Left ventricle myocardium superior (tissue), 1 donor: ENCODE results near the gene SIRT5. TPM values are rescaled to one million over a fixed set of nuclear protein-coding genes. Genes with fewer than 3 reads are reported as not detected.
A peak's percentile ranks its signal among the peaks of the same experiment; 100 is the strongest.

Experiments used
- ATAC-seq: fragments of 200-7000 bp; cut with Tn5 transposase; one replicate; pipeline ENCODE4 v1.9.1; 2020; ENCODE audit warnings: mild to moderate bottlenecking, moderate library complexity
- DNase-seq: peaks from one replicate; pipeline ENCODE4 v3.0.0-alpha.2; 2020
- intact Hi-C: fragments of 100-400 bp; cut with micrococcal nuclease; formaldehyde crosslinking; loops from one replicate; pipeline ENCODE4 v1.11.0; 2022
- total RNA-seq: library from RNA; stranded (reverse); fragmentation: NEBNext Ultra II Directional; extraction: Animal tissue kit (Norgen Biotek cat#: 25700); gene quantifications from one replicate; pipeline ENCODE4 v1.2.1, GENCODE V29; 2021
- donor health status: DM: no; HTN: yes; CAD: no; lungs with severe emphysema.

The SIRT5 gene
- total RNA-seq, 1 donor from 2014 or later, result 59.3 TPM

DNA sequence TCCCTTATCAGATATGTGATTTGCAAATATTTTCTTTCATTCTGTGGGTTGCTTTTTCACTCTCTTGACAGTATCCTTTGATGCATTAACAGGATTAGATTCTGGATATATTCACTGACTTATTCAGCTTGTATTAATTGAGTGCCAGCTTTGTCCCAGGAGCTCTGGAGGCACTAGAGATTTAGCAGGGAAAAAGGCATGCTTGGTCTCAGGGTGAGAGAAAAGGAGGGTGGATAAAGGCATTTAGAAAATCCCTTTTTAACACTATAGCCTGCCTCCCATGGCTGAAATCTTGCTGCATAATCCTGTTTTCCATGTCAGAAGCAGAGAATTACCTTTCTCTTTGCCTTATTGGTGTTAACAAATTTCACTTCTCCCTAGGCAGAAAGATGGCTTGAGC, 28.5 kb upstream of the SIRT5 start:
- DNase-seq (no peak), ATAC-seq (no peak)
- intact Hi-C loops, result no loop called here

DNA sequence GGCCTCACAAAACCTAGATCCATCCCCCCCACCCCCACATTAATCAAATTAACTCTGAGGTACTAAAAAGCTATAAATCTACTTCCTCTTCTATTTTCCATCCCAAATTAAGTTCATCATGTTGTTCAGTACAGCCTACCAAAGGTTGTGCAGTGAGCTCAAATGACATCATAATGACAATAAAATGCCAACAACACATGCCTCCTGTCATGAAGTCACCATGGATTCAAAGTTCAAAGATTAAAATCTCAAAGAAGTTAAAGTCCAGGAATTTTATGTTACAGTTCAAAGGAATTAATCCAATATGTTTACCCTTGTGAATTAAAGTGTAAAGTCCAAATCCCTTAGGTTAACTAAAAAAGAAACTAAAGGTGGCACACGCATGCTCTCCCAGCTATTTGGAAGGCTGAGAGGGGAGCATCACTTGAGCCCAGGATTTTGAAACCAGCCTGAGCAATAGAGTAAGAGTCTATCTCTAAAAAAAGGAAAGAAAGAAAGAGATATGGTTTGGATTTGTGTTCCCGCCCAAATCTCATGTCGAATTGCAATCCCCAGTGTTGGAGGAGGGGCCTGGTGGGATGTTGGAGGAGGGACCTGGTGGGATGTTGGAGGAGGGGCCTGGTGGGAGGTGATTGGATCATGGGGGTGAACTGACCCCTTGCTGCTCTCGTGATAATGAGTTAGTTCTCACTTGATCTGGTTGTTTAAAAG, 25.7 kb upstream of the SIRT5 start:
- intact Hi-C loops, result no loop called here
- DNase-seq (no peak), ATAC-seq (no peak)

DNA sequence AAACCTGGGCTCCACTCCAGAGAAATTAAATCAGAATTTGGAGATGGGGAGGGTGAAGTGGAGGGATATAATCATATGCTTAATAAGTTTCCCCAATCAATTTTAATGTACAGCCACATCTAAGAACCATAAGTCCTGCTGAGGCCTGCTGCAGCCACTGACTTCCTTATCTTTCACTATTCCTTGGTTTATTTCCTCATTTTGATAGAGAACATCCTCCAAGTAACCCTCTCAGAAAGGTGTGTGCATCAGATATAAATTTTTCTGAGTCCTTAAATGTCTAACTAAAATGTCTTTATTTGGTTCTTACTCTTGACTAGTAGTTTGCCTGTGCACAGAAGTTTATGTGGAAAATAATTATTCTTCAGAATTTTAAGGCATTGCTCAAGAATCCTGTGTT, 23.7 kb upstream of the SIRT5 start:
- no peak for ATAC-seq
- no peak for DNase-seq
- intact Hi-C loops, result no loop called here

DNA sequence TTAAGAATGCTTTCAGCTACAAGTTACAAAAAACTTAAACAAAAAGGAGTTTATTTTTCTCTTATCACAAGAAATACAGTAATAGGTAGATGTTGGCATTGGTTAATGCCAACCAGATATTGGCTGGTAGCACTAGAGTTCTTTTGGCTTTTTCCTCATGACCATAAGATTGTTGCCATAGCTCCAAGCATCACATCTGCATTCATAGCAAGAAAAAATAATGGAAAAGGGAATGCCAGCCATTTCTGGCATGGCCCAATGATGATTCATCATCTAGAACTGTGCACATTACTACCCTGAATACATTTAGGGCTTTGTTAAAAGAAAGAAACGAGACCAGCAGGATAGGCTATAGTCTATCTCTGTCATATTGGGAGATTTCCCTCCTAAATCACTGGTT, 20.8 kb upstream of the SIRT5 start:
- intact Hi-C loops, result no loop called here
- ATAC-seq (no peak), DNase-seq (no peak)

DNA sequence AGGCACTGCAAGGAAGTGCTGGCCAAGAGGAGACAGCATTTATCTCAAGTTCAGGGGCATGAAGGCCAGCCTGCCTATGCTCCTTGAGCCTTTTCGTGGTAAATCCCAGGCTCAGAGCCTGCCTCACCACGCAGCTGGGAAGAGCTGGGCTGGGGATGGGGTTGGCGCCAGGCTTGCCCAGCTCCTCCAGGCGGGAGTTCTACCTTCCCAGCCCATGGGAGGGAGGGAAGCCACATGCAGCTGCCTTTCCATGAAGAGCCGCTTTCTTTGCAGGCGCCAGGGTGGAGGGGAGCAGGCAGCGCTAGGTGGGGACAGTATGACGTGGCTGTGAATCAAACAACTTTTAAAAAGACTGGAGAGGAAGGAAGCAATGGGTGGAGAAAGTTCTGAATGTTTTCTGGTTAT, 19.5 kb upstream of the SIRT5 start:
- ATAC-seq, result peak; percentile 94
- intact Hi-C loops, result no loop called here

DNA sequence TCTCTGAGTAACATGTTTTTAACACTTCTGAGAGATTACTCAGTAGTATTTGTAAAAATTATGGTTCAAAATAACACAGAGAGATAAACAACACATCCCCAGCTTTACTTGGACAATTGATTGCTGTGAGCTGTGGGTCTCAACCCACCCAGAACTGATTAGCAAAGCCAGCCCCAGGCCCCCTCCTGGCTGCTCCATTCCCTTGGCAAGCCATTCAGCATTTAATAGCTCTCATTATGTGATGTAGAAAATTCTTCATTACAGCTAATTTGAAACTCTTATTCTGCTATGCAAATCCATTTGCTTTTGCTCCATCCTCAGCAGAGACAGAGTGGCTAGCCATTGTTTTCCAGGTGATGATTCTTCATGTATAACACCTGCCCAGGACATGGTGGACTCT, 16.6 kb upstream of the SIRT5 start:
- intact Hi-C loops, result no loop called here
- no peak for ATAC-seq
- DNase-seq, result no peak

More for the DNA sequence above, 19.5 kb upstream of the SIRT5 start:
- DNase-seq, result peak; percentile 54

DNA sequence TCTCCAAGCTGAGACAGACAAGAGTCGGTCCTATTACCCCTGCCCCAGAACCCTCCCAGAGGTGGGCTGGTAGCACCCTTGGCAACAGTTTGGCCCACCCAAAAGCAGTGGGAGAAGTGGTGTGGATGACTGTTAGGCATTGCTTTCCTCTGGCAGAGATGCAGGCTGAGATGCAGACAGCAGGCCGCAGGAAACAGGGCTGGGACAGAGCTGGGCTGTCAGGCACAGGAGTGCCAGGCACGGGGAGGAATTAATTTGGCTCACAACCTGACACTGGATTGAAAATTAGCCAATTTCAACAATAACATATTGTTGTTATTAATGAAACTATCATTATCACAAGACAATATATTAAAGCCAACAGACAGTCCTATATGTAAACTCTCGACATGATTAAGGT, 15.7 kb upstream of the SIRT5 start:
- no peak for DNase-seq
- intact Hi-C loops, result no loop called here
- no peak for ATAC-seq

DNA sequence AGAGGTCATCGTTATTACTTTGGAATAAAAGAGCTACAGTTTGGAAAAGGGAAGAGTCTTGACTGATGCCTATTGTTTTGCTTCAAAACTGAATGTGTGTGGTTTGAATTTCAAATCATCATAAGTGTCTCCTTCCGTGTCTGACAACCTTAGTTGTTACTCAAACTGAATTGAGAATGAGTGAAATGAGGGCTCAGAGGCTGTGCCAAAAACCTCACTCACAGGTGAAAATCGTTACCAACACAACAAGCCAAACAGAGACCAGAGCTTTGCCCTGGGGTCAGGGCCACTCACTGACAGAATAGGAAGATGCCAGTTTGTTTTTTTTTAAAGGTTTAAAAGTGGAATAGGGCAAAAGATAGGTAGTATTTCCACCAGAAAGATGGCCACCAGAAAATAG, 15.2 kb upstream of the SIRT5 start:
- ATAC-seq, result no peak
- no peak for DNase-seq
- intact Hi-C loops, result no loop called here

DNA sequence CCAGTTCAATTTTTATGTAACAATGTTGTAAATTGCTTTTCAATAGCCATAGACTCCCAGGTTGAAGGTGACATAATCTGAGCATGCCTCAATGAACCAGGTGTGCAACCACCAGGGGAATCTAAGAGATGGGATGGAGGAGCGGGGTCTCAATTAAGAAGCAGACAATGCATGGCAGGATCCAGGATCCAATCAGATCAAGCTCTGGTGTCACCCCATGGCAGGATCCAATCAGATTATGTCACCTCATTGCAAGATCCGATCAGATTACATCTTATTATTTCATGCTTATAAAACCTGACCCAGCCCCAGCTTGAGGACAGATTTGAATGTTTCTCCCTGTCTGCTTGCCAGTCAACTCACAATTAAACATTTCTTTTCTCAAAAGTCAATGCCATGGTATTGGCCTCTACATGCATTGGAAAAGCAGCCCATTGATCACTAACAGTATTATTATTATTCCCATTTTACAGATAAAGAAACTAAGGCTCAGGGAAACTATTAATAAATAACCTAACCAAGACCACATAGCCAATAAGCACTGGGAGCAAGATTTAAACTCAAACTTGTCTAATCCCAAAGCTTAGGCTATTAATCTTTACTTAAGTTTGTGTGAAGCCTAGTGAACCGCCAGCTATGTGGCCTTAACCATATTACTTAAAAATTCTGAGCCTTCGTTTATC, 14.3 kb upstream of the SIRT5 start:
- DNase-seq (no peak), ATAC-seq (no peak)
- intact Hi-C loops, result no loop called here

DNA sequence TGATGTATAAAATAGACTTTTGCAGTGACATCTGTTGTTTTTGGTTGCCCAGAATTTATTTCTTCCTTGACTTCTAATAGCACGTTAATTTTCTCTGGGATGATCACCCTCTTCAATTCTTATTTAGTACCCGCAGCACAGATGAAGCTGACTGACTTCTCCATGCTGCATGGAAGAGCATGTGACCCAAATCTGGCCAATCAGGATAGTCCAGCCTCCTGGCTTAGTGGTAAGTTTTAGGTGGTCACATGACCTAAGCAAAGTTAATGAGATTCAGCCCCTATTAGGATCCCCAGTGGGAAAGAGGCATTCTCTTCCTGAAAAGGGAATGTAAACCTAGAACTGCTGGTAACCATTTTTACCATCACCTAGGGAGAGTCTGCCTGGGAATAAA, 13.8 kb upstream of the SIRT5 start:
- no peak for ATAC-seq
- DNase-seq, result no peak
- intact Hi-C loops, result no loop called here

DNA sequence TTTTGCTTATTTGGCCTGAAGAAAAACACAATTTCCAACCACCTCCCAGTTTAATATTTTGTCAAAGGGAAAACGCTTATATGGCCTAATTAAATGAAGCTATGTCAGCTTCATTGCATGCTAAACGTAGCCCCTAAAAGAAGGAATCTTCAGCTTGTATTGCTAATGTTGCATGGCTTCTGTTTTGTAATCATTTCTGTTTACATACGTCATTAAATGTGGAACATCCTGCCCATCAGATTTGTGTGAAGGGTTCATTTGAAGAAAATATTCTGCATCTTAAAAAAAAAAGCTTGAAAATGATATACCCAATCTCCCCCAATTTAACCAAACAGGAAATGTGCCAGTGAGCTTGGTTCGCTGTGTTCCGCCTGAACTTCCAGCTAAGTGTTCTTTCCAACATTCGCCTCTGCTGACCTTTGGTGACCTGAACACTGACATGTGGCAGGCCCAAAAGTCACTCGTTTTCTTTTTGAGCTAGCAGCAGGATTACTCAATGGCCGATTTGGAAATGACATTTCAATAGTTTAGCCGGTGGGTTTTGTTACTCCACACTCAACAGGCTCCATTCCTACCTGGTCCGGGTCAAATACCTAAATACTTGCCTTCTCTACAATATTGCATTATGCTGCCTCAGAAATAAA, 12.7 kb upstream of the SIRT5 start:
- intact Hi-C loops, result no loop called here
- ATAC-seq (peak; percentile 64), DNase-seq (no peak)

DNA sequence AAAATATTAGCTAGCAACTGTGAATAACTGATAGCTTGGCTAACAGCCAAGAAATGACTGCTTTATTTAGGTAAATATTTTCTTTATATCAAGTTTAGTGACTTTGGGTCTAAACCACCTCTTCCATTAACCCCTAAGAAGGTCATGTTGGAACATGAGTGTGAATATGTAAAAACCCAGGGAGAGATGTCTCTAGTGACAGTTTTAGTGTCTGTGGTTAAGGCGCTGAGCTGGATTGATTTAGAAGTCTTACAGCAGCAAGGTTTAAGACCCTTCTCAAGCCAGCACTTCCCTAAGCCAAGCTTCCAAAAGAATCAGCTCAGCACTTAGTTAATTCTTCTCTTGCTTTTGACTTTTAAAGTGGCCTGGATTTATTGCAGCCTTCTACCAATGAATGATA, 11.4 kb upstream of the SIRT5 start:
- ATAC-seq (no peak), DNase-seq (no peak)
- intact Hi-C loops, result no loop called here

DNA sequence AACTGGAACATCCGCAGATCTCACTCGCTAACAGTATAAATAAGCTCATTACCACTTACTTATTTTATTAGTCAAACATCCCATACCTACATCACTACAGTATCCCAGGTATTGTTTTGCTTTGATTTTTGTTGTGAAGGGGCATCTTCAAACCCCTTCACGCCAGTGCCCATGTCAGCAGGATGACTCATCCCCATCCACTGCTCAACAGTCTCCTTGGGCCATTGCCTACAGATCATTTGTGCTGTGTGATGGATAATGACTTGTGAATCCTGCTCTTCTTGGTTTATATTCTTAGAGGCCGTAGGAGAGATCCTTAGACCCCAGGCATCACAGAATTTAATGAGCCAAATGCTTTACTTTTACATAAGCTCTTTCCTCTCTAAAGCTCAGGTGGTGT, 8.5 kb upstream of the SIRT5 start:
- no peak for DNase-seq
- ATAC-seq, result no peak
- intact Hi-C loops, result no loop called here

DNA sequence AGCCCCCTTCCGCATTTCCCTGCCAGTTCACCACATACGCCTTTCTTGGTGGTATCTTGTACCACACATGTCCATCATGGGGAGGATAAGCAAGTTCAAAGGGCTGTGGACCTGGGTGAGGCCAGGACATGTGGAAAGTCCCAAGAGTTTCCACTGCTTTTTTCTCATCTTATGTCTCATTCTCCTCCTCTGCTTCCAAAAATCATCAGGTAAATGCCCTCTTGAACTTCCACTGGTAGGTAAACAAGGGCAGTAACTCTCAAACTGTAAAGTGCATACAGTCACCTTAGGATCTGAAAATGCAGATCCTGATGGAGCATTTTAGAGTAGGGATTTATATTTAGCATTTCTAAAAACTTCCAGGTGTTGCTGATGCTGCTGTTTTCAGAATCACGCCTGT, 7.9 kb upstream of the SIRT5 start:
- ATAC-seq (no peak), DNase-seq (no peak)
- intact Hi-C loops, result no loop called here

DNA sequence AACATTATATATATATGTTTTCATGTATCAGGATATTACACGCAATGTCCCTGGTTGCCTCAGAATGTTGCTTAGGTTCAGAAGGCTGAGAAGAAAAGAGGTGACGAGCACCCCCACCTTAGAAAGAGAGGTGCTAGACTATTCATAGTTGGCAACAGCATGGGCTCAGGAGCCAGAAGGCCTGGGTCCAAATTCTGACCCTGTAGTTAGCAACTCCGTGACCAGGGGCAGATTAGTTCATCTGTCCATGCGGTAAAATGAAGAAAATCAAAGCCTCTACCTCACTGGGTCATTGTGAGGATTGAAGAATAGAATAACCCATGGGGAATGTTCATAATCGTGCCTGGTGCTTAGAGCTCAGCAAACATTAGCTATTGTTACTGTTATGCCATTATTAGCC, 5.4 kb upstream of the SIRT5 start:
- intact Hi-C loops, result no loop called here

DNA sequence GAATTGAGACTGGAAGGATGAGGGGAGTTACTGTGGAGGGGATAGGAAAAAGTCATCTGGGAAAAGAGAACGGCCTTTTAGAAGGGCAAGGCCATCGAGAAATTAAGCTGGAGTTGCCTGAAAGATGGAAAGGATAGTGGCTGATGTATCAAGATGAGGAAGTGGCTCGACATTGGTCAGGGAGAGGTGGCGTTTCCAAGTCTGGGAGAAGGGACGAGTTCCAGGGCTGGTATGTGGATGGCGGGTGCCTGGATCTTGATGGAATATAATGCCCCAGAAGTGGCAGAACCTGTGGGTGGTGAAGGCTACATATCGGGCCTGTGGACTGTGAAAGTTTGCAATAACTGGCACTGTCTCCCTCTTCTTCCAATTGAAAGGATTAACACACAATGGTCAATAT, 2.2 kb upstream of the SIRT5 start:
- DNase-seq (no peak), ATAC-seq (no peak)
- intact Hi-C loops, result no loop called here

More for the DNA sequence above, 5.4 kb upstream of the SIRT5 start:
- ATAC-seq, result no peak
- DNase-seq, result no peak

DNA sequence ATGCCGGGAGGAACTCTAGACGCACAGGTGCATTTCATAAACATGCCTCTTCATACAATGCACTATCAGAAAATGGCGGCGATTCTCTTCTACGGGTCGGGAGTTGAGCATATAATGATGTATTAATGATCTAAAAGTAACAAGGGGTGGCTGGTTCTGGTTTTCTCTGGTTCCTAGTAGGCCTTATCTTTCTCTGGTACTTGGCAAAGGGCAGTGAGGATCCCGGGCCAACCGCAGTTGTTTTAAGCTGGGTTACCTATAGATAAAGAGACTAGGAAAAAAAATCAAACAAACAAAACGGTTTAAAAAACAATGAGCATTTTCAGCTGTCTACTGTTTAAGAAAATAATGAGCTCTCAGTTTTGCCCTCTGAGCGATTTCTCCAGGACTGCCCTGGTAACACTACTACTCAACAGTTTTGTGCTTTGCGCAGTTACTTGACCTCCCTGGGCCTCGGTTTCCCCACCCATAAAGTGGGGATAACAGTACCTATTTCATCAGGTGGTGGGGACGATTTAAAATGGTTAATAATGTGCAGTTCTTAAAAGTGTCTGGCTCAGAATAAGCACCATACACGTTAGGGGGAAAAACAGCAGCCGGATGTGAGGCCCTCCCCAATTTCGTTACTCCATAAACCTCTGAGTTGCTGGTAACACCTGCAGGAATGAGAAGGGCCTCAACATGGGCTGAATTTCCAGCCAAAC, 1.3 kb upstream of the SIRT5 start:
- DNase-seq, result no peak
- intact Hi-C loops, result no loop called here
- no peak for ATAC-seq

DNA sequence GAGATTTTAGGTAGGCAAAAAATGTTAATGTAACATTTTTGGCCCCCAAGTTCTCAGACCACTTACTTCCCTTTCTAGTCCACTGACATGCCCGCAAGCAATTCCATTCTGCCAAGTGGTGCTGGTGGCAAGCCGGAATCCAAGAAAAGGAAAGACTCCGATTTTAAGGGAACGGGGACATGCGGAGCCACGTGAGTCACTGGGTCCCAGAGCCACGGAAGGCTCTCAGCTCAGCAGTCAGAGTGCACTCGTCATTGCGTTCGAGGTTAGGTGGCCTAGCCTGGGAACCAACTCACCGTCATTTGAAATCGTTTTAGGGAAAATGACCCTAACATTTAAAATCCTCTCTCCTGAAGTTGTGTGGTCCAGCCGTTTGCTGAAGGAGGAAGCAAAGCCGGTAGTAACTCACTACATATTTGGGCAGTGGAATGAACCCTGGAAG, 711 bp upstream of the SIRT5 start:
- DNase-seq, result peak; percentile 40
- intact Hi-C loops, result no loop called here
- peak; percentile 5 for ATAC-seq

DNA sequence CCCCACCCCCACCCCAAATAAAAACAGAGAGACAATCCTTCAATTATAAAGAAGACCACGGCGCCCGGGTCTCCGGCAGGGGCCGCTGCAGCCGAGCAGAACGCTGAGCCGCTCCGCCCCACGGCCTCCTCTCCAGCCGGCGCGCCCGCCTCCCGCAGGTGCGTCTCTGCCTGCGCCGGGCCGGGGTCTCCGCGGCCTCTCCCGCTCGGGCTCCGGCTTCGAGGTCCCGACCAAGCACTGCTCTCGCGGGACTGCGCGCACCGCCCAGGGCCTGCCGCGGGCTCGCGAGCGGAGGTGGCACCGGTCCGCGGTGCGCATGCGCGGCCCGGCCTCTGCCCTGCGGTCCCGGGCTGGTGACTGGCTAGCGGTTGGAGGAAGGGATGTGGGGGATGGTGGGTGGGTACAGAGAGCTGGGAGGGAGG, 241 bp upstream of the SIRT5 start:
- DNase-seq (peak; percentile 95), ATAC-seq (peak; percentile 96)
- intact Hi-C loops, result no loop called here

DNA sequence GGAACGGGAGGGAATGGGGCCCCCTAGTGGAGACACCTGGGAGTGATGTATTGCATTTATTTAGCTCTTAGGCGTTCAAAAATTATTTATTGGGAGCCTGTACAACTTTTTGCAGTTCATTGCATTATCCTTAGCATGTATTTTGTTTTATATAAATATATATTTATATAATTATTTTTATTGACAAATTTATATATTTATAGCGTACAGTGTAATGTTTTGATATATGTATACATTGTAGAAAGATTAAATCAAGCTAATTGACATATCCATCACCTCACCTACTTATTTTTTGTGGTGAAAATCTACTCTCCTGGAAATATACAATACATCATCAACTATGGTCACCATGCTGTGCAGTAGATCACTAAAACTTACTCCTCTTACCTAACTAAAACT, 975 bp downstream of the SIRT5 start:
- intact Hi-C loops, result no loop called here
- DNase-seq, result no peak
- no peak for ATAC-seq
